D721Med (cell line): ENCODE results near the gene PAX3.

Experiments
- DNase-seq: peaks from one replicate; pipeline ENCODE4 v3.0.0; 2011; ENCODE audit warnings: low spot score; ENCODE audit not compliant: insufficient read length
- FAIRE-seq: peaks from 2 replicates; lab custom pipeline; 2011; peaks lifted over from hg19 to GRCh38; lab: Jason Lieb, UNC
- TF ChIP-seq, protein P1 (sequence below): IDR thresholded peaks from 2 replicates; pipeline ENCODE4 v1.5.1; 2012; ENCODE audit warnings: mild to moderate bottlenecking, control low read depth; ENCODE audit not compliant: insufficient read depth; ENCODE audit errors: missing control alignments

The PAX3 gene

DNA sequence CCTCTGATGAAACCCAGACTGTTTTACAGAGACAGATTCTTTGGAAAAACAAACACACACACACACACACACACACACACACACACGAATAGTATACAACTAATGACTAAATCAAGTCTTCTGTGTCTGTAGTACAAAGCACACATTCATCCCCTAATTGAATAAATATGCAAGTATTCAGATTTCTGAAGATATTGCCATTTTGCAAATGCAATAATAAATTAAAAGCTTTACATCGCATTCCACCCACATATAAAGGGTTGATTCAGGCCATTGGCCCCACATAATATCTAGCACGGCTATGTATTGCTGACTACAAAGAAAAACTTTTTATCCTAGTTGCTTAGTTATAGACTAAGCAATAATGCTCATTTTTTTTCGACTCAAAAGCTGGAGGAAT lies 86.2 kb downstream of the PAX3 start:
- DNase-seq (no peak), FAIRE-seq (no peak)
- TF ChIP-seq, protein P1, sequence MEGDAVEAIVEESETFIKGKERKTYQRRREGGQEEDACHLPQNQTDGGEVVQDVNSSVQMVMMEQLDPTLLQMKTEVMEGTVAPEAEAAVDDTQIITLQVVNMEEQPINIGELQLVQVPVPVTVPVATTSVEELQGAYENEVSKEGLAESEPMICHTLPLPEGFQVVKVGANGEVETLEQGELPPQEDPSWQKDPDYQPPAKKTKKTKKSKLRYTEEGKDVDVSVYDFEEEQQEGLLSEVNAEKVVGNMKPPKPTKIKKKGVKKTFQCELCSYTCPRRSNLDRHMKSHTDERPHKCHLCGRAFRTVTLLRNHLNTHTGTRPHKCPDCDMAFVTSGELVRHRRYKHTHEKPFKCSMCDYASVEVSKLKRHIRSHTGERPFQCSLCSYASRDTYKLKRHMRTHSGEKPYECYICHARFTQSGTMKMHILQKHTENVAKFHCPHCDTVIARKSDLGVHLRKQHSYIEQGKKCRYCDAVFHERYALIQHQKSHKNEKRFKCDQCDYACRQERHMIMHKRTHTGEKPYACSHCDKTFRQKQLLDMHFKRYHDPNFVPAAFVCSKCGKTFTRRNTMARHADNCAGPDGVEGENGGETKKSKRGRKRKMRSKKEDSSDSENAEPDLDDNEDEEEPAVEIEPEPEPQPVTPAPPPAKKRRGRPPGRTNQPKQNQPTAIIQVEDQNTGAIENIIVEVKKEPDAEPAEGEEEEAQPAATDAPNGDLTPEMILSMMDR, result no peak

DNA sequence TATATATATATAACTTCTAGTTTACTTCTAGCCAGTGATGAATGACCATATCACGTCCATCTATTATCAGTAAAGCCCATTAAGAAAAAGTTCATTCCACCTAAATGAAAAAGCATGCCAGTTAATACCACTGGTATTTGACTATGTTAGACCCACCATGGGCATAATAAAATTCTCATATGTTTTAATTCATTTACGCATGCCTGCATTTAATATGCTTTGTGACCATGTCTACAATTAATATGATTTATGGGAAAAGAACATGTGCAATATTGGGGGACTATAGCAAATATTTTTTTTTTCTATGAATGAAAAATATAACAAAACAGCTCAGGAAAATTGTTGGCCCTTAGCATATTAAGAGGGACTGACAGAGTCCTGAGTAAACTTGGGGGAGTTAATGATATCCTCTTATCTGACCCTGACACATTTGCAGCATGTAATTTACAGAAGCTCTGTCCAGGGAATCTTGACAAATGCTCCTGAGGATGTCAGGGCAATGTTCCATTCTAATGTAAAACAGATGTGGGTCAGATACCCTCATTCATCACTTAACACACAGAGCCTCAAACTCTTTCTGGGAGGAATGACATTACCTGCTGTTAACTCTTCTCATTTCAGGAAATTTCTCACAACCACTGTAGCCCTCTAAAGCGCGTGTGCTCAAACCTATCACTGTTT lies 90.6 kb downstream of the PAX3 start:
- DNase-seq, result no peak
- TF ChIP-seq, protein P1, result no peak
- no peak for FAIRE-seq

DNA sequence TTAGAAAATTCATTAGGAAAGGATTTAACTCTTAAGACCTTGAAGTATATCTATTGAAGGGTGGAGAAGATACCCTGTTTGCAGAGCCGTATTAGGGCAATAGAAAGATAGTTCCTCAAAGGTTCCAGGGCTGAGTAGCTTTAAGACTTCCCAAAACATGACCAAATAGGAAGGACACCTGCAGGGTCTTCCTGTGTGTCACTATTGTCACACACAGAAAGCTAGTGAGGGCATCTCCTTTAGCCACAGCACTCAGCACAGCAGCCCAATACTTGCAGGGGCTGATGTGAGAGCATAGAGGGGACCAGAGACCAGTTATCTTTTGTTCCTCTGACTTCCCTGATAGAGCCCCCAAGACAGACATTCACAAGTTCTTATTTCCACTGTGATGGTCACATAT lies 93.7 kb downstream of the PAX3 start:
- TF ChIP-seq, protein P1, result no peak
- no peak for FAIRE-seq

DNA sequence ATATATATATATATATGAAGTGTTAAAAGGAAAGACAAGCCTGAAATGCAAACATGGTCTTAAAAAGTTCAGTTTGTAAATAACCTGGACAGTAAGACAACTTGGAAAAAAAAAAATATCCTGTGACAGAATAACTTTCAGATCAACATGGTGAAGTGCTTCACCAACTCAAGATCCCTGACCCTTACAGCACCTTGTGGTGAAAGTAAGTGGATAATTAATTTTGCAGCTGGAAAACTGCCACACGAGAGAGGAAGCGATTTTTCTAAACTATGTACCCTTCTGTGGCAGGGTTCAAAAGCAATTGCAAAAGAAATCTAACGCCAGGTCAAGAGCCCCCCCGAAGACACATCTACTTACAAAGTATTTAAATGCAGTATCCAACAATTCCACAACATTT lies 95.8 kb downstream of the PAX3 start:
- FAIRE-seq (no peak), DNase-seq (no peak)
- TF ChIP-seq, protein P1, result no peak

More for the DNA sequence above, 93.7 kb downstream of the PAX3 start:
- DNase-seq, result no peak

DNA sequence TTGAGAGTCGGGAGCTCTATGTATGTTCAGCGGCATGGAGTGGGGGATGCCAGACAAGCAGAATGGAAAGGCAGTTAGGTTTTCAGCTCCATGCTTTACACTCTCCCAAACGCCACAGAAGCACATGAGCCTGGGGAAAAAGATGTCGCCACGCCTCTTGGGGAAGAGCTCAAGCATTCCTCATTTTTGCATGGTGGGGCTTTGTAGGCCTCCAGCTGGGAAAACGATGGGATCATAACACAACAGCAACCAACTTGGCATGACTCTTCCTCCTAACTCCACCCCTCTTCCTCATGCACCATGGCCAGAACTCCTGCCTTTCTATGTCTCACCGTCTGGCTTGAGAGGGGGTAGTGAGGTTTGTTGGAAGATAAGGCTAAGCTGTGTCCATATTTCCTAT lies 102.6 kb downstream of the PAX3 start:
- FAIRE-seq (no peak), DNase-seq (no peak)
- TF ChIP-seq, protein P1, result no peak

DNA sequence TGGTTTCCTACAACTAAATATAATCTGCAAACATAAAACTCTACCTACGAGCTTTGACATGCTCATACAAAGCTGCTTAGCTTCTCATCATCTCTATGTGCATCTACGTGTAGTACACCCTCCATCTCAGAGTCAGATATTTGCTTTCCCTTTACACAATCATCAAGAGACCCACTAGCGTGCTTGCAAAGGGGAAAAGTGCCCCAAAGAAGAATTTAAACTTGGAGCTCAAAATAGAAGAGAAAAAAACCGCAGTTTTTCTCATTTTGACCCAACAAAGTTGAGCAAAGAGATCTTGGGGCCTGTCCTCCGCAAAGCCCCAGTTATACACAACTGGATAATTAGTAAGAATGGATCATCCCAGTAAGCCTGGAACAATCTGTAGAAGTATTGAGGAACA lies 104.1 kb downstream of the PAX3 start:
- TF ChIP-seq, protein P1, result no peak
- DNase-seq (no peak), FAIRE-seq (no peak)

DNA sequence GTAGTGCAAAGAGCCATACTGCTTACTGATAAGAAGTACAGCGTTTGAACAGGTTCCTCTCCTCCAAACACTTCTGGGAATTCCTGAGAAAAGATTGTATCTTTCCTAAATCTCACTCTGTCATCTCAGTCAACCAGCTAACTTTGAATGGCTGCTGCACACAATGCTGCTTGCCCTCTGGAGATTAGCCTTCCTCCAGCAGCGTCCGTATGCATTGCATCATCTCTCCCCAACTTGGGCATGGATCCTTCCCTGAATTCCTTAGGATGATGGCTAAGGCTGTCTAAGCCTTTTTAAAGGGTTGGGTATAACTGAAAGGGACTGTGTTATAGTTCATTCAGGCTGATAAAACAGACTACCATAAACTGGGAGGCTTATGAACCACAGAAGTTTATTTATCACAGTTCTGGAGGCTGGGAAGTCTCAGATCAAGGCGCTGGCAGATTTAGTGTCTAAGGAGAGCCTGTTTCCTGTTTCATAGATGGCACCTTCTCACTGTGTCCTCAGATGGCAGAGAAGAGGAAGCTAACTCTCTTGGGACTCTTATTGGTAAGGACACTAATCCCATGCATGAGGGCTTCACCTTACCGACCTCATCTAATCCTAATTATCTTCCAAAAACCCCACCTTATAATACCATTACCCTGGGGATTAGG lies 105.3 kb downstream of the PAX3 start:
- TF ChIP-seq, protein P1, result no peak
- DNase-seq (no peak), FAIRE-seq (no peak)
